ENCODE results near the gene GOLGA7B.

GOLGA7B gene

GRCh38 chr10:97913614-97914013, 64.0 kb downstream of the GOLGA7B start:
- no peak overlapping the region for H3K27ac ChIP-seq (ENCODE audit: low read depth, low read length)
- no peaks in the 10 kb centered on the region for H3F3A ChIP-seq (ENCODE audit: control insufficient read depth, insufficient read depth)
- H3K4me3 ChIP-seq (ENCODE audit: low read length): no peak overlapping the region
- H3K9me3 ChIP-seq (ENCODE audit: control insufficient read depth, insufficient read depth, low read length): no peaks in the 10 kb centered on the region
- no peaks in the 10 kb centered on the region; the same call in 1 of the 2 replicates for H4K20me1 ChIP-seq (ENCODE audit: control insufficient read depth, insufficient read depth, low read depth, low read length)
- no peak overlapping the region for H3K4me2 ChIP-seq (ENCODE audit: low read length)
- no peaks in the 10 kb centered on the region for H3K9me2 ChIP-seq (replicated peaks; ENCODE audit: control insufficient read depth, low read length)
- TF ChIP-seq EZH2phosphoT487 (IDR thresholded peaks at IDR 0.05; ENCODE audit: borderline replicate concordance, low read length): no peak
- TF ChIP-seq CTCF (IDR thresholded peaks at IDR 0.05; ENCODE audit: low read depth, low read length, poor library complexity, severe bottlenecking): no peak
- H3K27me3 ChIP-seq (ENCODE audit: control insufficient read depth, low read length): 0 out of 2 replicates have a peak, but pooled peaks cover 8% of the 10 kb centered on the region
- no peaks in the 10 kb centered on the region for H3K36me3 ChIP-seq (ENCODE audit: control insufficient read depth, low read length)
- H3K79me2 ChIP-seq (ENCODE audit: control insufficient read depth, low read length): no peaks in the 10 kb centered on the region
- H3K4me1 ChIP-seq (ENCODE audit: control insufficient read depth, low read length): no peaks in the 10 kb centered on the region

- no peaks in the 10 kb centered on the region for H3K9me3 ChIP-seq (ENCODE audit: control insufficient read depth, insufficient read depth, low read length)
- no peaks in the 10 kb centered on the region; the same call in 1 of the 2 replicates for H4K20me1 ChIP-seq (ENCODE audit: control insufficient read depth, insufficient read depth, low read depth, low read length)
- no peak for TF ChIP-seq CTCF (IDR thresholded peaks at IDR 0.05; ENCODE audit: low read depth, low read length, poor library complexity, severe bottlenecking)
- no peak for TF ChIP-seq EZH2phosphoT487 (IDR thresholded peaks at IDR 0.05; ENCODE audit: borderline replicate concordance, low read length)
- H3K36me3 ChIP-seq (ENCODE audit: control insufficient read depth, low read length): no peaks in the 10 kb centered on the region
- no peaks in the 10 kb centered on the region for H3F3A ChIP-seq (ENCODE audit: control insufficient read depth, insufficient read depth)
- H3K4me3 ChIP-seq (ENCODE audit: low read length): no peak overlapping the region
- H3K27ac ChIP-seq (ENCODE audit: low read depth, low read length): no peak overlapping the region
- no peaks in the 10 kb centered on the region for H3K4me1 ChIP-seq (ENCODE audit: control insufficient read depth, low read length)
- H3K79me2 ChIP-seq (ENCODE audit: control insufficient read depth, low read length): no peaks in the 10 kb centered on the region
- H3K4me2 ChIP-seq (ENCODE audit: low read length): no peak overlapping the region
- H3K9me2 ChIP-seq (replicated peaks; ENCODE audit: control insufficient read depth, low read length): no peaks in the 10 kb centered on the region
- 0 out of 2 replicates have a peak, but pooled peaks cover 8% of the 10 kb centered on the region for H3K27me3 ChIP-seq (ENCODE audit: control insufficient read depth, low read length)
Observed at GRCh38 chr10:97914171-97914836, 64.7 kb downstream of the GOLGA7B start.

GRCh38 chr10:97914837-97915211, 65.2 kb downstream of the GOLGA7B start:
- no peaks in the 10 kb centered on the region for H3K79me2 ChIP-seq (ENCODE audit: control insufficient read depth, low read length)
- TF ChIP-seq CTCF (IDR thresholded peaks at IDR 0.05; ENCODE audit: low read depth, low read length, poor library complexity, severe bottlenecking): peak; percentile 93
- no peak for TF ChIP-seq EZH2phosphoT487 (IDR thresholded peaks at IDR 0.05; ENCODE audit: borderline replicate concordance, low read length)
- no peaks in the 10 kb centered on the region for H3K36me3 ChIP-seq (ENCODE audit: control insufficient read depth, low read length)
- H3K4me2 ChIP-seq (ENCODE audit: low read length): no peak overlapping the region
- H3K4me3 ChIP-seq (ENCODE audit: low read length): no peak overlapping the region
- no peaks in the 10 kb centered on the region for H3K9me2 ChIP-seq (replicated peaks; ENCODE audit: control insufficient read depth, low read length)
- H3K27me3 ChIP-seq (ENCODE audit: control insufficient read depth, low read length): 0 out of 2 replicates have a peak, but pooled peaks cover 8% of the 10 kb centered on the region
- H3K4me1 ChIP-seq (ENCODE audit: control insufficient read depth, low read length): no peaks in the 10 kb centered on the region
- no peaks in the 10 kb centered on the region; the same call in 1 of the 2 replicates for H4K20me1 ChIP-seq (ENCODE audit: control insufficient read depth, insufficient read depth, low read depth, low read length)
- H3F3A ChIP-seq (ENCODE audit: control insufficient read depth, insufficient read depth): no peaks in the 10 kb centered on the region
- H3K27ac ChIP-seq (ENCODE audit: low read depth, low read length): no peak overlapping the region
- no peaks in the 10 kb centered on the region for H3K9me3 ChIP-seq (ENCODE audit: control insufficient read depth, insufficient read depth, low read length)

Data from DOHH2 (cell line).